HAP-1 (cell line): ENCODE data around the gene ZNF831.

Experiments used
- DNase-seq, 2 experiments: peaks; one replicate each; pipeline ENCODE4 v3.0.0-alpha.2; 2016 to 2020; ENCODE audit warnings: low spot score in 2 of 2
- H3K27me3 ChIP-seq: fragments of 250-450 bp; sonication (Bioruptor Pico); 2 replicates; pipeline ENCODE4 v1.5.1; 2020; ENCODE audit warnings: low read depth, mild to moderate bottlenecking, moderate library complexity
- H3K36me3 ChIP-seq: fragments of 250-450 bp; sonication (Bioruptor Pico); replicated peaks from 2 replicates; pipeline ENCODE4 v1.5.1; 2020; ENCODE audit warnings: mild to moderate bottlenecking
- H3K4me1 ChIP-seq: fragments of 250-450 bp; sonication (Bioruptor Pico); 2 replicates; pipeline ENCODE4 v1.5.1; 2020; ENCODE audit warnings: mild to moderate bottlenecking
- H3K4me3 ChIP-seq: fragments of 250-450 bp; sonication (Bioruptor Pico); 2 replicates; pipeline ENCODE4 v1.5.1; 2020; ENCODE audit warnings: mild to moderate bottlenecking, moderate library complexity
- H3K9me3 ChIP-seq: fragments of 250-450 bp; sonication (Bioruptor Pico); 2 replicates; pipeline ENCODE4 v1.5.1; 2020; ENCODE audit warnings: mild to moderate bottlenecking, moderate library complexity
- in situ Hi-C: fragments of 300-500 bp; cut with MboI; formaldehyde crosslinking; loops from 3 replicates; pipeline ENCODE4 v1.14.3; 2020; ENCODE audit warnings: low sequenced_read_pairs, inconsistent platforms, mixed read lengths

The ZNF831 gene

GRCh38 chr20:59191036-59191755, 27.6 kb downstream of the ZNF831 start:
- H3K9me3 ChIP-seq, result no peaks in the 10 kb centered on the region
- no peak for DNase-seq
- no peaks in the 10 kb centered on the region for H3K27me3 ChIP-seq
- in situ Hi-C loops, result no loop called here
- H3K4me1 ChIP-seq, result no peaks in the 10 kb centered on the region
- no peaks in the 10 kb centered on the region for H3K36me3 ChIP-seq
- no peak overlapping the region for H3K4me3 ChIP-seq

DNA sequence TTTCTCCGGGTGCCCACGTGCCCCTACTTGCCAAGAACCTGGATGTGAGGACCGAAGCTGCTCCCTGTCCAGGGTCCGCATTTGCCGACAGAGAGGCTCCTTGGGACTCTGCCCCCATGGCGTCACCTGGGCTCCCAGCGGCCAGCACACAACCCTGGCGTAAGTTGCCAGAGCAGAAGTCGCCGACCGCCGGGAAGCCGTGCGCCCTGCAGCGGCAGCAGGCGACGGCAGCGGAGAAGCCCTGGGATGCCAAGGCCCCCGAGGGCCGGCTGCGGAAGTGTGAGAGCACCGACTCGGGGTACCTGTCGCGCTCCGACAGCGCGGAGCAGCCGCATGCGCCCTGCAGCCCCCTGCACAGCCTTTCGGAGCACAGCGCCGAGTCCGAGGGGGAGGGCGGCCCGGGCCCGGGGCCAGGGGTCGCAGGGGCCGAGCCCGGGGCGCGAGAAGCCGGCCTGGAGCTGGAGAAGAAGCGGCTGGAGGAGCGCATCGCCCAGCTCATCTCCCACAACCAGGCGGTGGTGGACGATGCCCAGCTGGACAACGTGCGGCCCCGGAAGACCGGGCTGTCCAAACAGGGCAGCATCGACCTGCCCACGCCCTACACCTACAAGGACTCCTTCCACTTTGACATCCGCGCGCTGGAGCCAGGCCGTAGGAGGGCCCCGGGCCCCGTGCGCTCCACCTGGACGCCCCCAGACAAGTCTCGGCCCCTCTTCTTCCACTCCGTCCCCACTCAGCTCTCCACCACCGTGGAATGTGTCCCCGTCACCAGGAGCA, 28.3 kb downstream of the ZNF831 start:
- H3K36me3 ChIP-seq, result no peaks in the 10 kb centered on the region
- H3K9me3 ChIP-seq, result no peaks in the 10 kb centered on the region
- no peaks in the 10 kb centered on the region for H3K27me3 ChIP-seq
- in situ Hi-C loops, result no loop called here
- no peaks in the 10 kb centered on the region for H3K4me1 ChIP-seq
- H3K4me3 ChIP-seq, result no peak overlapping the region
- no peak for DNase-seq

DNA sequence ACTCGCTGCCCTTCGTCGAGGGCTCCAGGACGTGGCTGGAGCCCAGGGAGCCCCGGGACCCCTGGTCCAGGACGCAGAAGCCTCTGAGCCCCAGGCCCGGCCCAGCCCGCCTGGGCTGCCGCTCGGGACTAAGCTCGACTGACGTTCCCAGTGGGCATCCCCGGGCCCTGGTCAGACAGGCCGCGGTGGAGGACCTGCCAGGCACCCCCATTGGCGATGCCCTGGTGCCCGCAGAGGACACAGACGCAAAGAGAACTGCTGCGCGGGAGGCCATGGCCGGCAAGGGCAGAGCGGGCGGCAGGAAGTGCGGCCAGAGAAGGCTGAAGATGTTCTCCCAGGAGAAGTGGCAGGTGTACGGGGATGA, 28.9 kb downstream of the ZNF831 start:
- Histone ChIP-seq H3K27me3 (no peaks in the 10 kb centered on the region), H3K9me3 (no peaks in the 10 kb centered on the region), H3K36me3 (no peaks in the 10 kb centered on the region), H3K4me3 (no peak overlapping the region), H3K4me1 (no peaks in the 10 kb centered on the region)
- in situ Hi-C loops, result no loop called here
- DNase-seq, result no peak

DNA sequence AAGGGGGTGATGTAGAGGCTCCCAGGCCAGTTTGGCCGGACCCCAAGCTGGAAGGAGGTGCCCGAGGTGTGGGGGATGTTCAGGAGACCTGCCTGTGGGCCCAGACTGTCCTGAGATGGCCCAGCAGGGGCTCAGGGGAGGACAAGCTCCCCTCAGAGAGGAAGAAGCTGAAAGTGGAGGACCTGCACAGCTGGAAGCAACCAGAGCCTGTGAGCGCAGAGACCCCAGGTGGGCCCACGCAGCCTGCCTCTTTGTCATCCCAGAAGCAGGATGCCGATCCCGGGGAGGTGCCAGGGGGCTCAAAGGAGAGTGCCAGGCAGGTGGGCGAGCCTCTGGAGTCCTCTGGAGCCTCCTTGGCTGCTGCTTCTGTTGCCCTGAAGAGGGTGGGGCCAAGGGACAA, 29.7 kb downstream of the ZNF831 start:
- H3K36me3 ChIP-seq, result no peaks in the 10 kb centered on the region
- H3K27me3 ChIP-seq, result no peaks in the 10 kb centered on the region
- H3K9me3 ChIP-seq, result no peaks in the 10 kb centered on the region
- H3K4me3 ChIP-seq, result no peak overlapping the region
- in situ Hi-C loops, result no loop called here
- no peak for DNase-seq
- H3K4me1 ChIP-seq, result no peaks in the 10 kb centered on the region

DNA sequence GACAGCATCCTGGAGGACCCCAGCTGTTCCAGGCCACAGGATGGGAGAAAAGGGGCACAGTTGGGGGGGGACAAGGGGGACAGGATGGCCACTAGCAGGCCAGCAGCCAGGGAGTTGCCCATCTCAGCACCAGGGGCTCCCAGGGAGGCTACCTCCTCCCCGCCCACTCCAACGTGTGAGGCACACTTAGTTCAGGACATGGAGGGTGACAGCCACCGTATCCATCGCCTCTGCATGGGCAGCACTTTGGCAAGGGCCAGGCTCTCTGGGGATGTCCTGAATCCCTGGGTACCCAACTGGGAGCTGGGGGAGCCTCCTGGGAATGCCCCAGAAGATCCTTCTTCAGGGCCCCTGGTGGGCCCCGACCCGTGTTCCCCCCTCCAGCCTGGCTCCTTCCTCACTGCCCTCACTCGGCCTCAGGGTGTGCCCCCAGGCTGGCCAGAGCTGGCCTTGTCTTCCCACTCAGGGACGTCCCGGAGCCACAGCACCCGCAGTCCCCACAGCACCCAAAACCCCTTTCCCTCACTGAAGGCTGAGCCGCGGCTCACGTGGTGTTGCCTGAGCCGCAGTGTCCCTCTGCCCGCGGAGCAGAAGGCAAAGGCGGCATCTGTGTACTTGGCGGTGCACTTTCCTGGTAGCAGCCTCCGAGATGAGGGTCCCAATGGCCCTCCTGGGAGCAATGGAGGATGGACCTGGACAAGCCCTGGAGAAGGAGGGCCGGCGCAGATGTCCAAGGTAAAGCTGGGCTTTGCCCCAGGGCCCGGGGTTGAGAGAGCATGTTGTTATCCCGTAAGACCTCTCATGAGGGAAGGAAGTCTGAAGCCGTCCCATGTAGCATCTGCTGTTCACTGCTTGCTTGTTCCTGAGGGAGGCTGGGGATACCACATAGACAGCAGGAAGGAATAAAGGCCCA, 30.7 kb downstream of the ZNF831 start:
- Histone ChIP-seq H3K27me3 (no peaks in the 10 kb centered on the region), H3K9me3 (no peaks in the 10 kb centered on the region), H3K36me3 (no peaks in the 10 kb centered on the region), H3K4me1 (no peaks in the 10 kb centered on the region), H3K4me3 (no peak overlapping the region)
- in situ Hi-C loops, result no loop called here
- no peak for DNase-seq

DNA sequence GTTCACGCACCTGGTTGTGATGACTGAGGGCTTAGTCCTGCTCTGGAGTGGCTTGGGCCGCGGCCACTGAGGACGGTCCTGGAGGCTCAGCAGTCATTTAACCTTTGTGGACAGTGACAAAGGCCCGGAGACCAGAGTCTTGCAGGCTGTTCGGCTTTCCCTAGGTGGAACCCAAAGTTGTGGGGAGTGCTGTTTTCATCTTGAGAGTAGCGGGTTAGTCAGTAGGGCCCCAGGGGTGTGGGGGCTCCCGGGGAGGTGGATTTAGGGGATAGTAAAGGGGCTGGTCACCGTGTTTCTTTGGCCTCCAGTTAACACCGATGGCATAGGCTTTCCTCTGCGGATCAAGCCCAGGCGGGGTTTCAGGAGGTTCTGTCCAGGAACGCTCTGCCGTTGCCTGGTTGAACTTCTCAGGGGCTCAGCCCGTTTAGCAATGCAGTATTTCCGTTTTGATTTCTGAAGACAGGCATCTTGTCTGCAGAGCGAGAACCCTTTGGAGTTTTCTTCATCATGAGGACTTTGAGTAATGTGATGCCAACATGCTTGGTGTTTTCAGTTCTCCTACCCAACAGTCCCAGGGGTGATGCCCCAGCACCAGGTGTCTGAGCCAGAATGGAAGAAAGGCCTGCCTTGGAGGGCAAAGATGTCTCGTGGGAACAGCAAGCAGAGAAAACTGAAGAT, 31.8 kb downstream of the ZNF831 start:
- in situ Hi-C loops, result no loop called here
- DNase-seq, result no peak
- Histone ChIP-seq H3K9me3 (no peaks in the 10 kb centered on the region), H3K36me3 (no peaks in the 10 kb centered on the region), H3K4me3 (no peak overlapping the region), H3K27me3 (no peaks in the 10 kb centered on the region), H3K4me1 (no peaks in the 10 kb centered on the region)

GRCh38 chr20:59204165-59204894, 40.7 kb downstream of the ZNF831 start:
- no peak for DNase-seq
- Histone ChIP-seq H3K9me3 (no peaks in the 10 kb centered on the region), H3K36me3 (no peaks in the 10 kb centered on the region), H3K4me3 (no peak overlapping the region), H3K27me3 (peaks cover 4% of the 10 kb centered on the region), H3K4me1 (no peaks in the 10 kb centered on the region)
- in situ Hi-C loops, result loop anchor here (25.0 kb wide), 1 partner anchor 342 kb away; the partner anchor contains the start of genes GNAS and GNAS-AS1

DNA sequence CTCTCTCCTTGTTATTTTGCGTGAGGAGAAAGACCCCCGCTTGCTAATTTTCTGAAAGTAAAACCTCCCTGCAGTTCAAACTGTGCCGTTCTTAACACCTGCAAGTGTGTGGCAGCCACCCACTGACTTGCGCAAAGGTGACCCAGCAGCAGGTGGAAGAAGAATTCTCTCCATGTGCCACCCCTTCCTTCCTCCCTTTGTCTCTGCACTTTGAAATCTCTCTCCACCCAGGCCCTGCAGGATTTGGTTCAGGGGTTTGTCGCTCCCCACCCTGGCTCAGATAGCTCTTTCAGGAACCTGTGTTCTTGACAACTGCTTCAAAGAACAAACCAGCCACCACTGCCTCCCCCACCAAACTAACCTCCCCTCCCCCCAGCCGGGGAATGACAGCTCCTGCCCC, 41.4 kb downstream of the ZNF831 start:
- no peak for DNase-seq
- no peaks in the 10 kb centered on the region for H3K9me3 ChIP-seq
- no peaks in the 10 kb centered on the region for H3K36me3 ChIP-seq
- H3K4me1 ChIP-seq, result no peaks in the 10 kb centered on the region
- no peak overlapping the region for H3K4me3 ChIP-seq
- peaks cover 4% of the 10 kb centered on the region for H3K27me3 ChIP-seq
- in situ Hi-C loops, result loop anchor here (25.0 kb wide), 1 partner anchor 343 kb away; the partner anchor contains the start of genes GNAS and GNAS-AS1

- H3K36me3 ChIP-seq, result no peaks in the 10 kb centered on the region
- no peak for DNase-seq
- H3K9me3 ChIP-seq, result no peaks in the 10 kb centered on the region
- in situ Hi-C loops, result loop anchor here (25.0 kb wide), 1 partner anchor 345 kb away; the partner anchor contains the start of genes GNAS and GNAS-AS1
- no peak overlapping the region for H3K4me3 ChIP-seq
- H3K4me1 ChIP-seq, result no peaks in the 10 kb centered on the region
- peaks cover 4% of the 10 kb centered on the region for H3K27me3 ChIP-seq
Observed at GRCh38 chr20:59207235-59207634, 43.6 kb downstream of the ZNF831 start.

GRCh38 chr20:59207742-59208357, 44.2 kb downstream of the ZNF831 start:
- no peaks in the 10 kb centered on the region for H3K4me1 ChIP-seq
- in situ Hi-C loops, result loop anchor here (25.0 kb wide), 1 partner anchor 346 kb away; the partner anchor contains the start of genes GNAS and GNAS-AS1
- peak in 1 of 2 experiments; percentile 57 for DNase-seq
- no peaks in the 10 kb centered on the region for H3K9me3 ChIP-seq
- no peak overlapping the region for H3K4me3 ChIP-seq
- peaks cover 4% of the 10 kb centered on the region for H3K27me3 ChIP-seq
- no peaks in the 10 kb centered on the region for H3K36me3 ChIP-seq

DNA sequence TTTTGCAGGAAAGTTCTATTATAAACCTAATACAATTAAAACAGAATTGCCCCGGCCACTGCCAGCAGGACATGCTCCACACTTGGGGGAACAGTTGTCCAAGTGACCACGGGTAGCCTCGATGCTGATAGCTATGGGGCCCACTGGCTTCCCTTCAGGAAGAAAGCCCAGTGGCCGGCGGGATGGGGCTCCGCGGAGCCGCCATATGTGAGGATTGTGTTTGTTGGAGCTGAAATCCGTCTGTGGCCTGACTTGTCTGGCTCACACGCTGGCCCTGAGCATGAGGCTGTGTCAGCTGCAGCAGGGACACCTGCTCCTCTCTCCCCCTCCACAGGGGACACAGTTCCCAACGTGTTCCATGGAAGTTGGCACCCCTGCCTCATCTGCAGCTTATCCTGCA, 46.6 kb downstream of the ZNF831 start:
- Histone ChIP-seq H3K4me1 (no peaks in the 10 kb centered on the region), H3K27me3 (peaks cover 9% of the 10 kb centered on the region), H3K4me3 (no peak overlapping the region), H3K9me3 (no peaks in the 10 kb centered on the region), H3K36me3 (no peaks in the 10 kb centered on the region)
- in situ Hi-C loops, result loop anchor here (25.0 kb wide), 1 partner anchor 348 kb away; the partner anchor contains the start of genes GNAS and GNAS-AS1
- no peak for DNase-seq

- Histone ChIP-seq H3K4me1 (no peaks in the 10 kb centered on the region), H3K4me3 (no peak overlapping the region), H3K9me3 (no peaks in the 10 kb centered on the region), H3K27me3 (peaks cover 11% of the 10 kb centered on the region), H3K36me3 (no peaks in the 10 kb centered on the region)
- in situ Hi-C loops, result loop anchor here (25.0 kb wide), 1 partner anchor 349 kb away; the partner anchor contains the start of genes GNAS and GNAS-AS1
- DNase-seq, result no peak
Observed at GRCh38 chr20:59211208-59211765, 47.7 kb downstream of the ZNF831 start.
